HepG2 (cell line): Measurements from ENCODE around the gene TIMM10. TPM values are rescaled to one million over a fixed set of nuclear protein-coding genes. Genes with fewer than 3 reads are reported as not detected.

Experiments used
- ATAC-seq: fragments of 200-7000 bp; cut with Tn5 transposase; 3 replicates; pipeline ENCODE4 v1.9.1; 2020; ENCODE audit warnings: mild to moderate bottlenecking, moderate library complexity
- BruUV-seq: library from RNA; stranded (reverse); fragments of 400-500 nt; replicated peaks from 2 replicates; lab custom pipeline; 2021; lab: Mats Ljungman, UMichigan
- CTCF ChIA-PET: fragments of 300-600 bp; formaldehyde crosslinking; extraction: SDS; loops from one replicate; lab custom pipeline; 2021; ENCODE audit warnings: low total read pairs, inconsistent platforms, low intra/inter-chr PET ratio; lab: Yijun Ruan, JAX
- POLR2A ChIA-PET: fragments of 350-600 bp; sonication (Branson Sonifier 250); formaldehyde crosslinking; loops from one replicate; lab custom pipeline; 2020; ENCODE audit warnings: antibody characterized with exemption, inconsistent platforms; lab: Yijun Ruan, JAX
- DNase-seq: peaks from one replicate; pipeline ENCODE4 v3.0.0-alpha.2; 2015; ENCODE audit warnings: low spot score
- FAIRE-seq: peaks from 3 replicates; lab custom pipeline; 2011; peaks lifted over from hg19 to GRCh38; lab: Jason Lieb, UNC
- H2AFZ ChIP-seq: one replicate; pipeline ENCODE4 v1.6.1; 2011; ENCODE audit warnings: low read length, inconsistent platforms
- H3K27ac ChIP-seq: fragments of 300-600 bp; 3 replicates; pipeline ENCODE4 v1.8.0; 2011; ENCODE audit warnings: mixed run types, mild to moderate bottlenecking, mixed read lengths, low read length, inconsistent platforms; ENCODE audit not compliant: insufficient read depth; ENCODE audit errors: extremely low read length
- H3K27me3 ChIP-seq, 2 experiments: fragments of 200-600 bp in 1 of 2; 2 replicates in 1 of 2; 3 replicates in 1 of 2; pipeline versions ENCODE4 v1.6.0 to v1.8.0; 2011; ENCODE audit warnings: low read length in 2 of 2, mild to moderate bottlenecking in 2 of 2, moderate library complexity in 2 of 2, inconsistent platforms in 1 of 2; ENCODE audit not compliant: insufficient read depth in 2 of 2, control insufficient read depth in 1 of 2
- H3K36me3 ChIP-seq, 2 experiments: fragments of 200-600 bp in 1 of 2; replicated peaks in 1 of 2; 2 replicates in 1 of 2; 3 replicates in 1 of 2; pipeline versions ENCODE4 v1.5.1 to v1.8.0; 2011; ENCODE audit warnings: low read length in 2 of 2, inconsistent platforms in 1 of 2; ENCODE audit not compliant: insufficient read depth in 2 of 2, control insufficient read depth in 1 of 2
- H3K4me1 ChIP-seq: 2 replicates; pipeline ENCODE4 v1.5.1; 2012; ENCODE audit warnings: low read length, inconsistent platforms; ENCODE audit not compliant: insufficient read depth
- H3K4me2 ChIP-seq: 2 replicates; pipeline ENCODE4 v1.6.0; 2011; ENCODE audit warnings: low read depth, low read length, inconsistent platforms
- H3K4me3 ChIP-seq, 3 experiments: fragments of 200-600 bp in 1 of 3; sonication (generic), shearing (Covaris generic) in 1 of 3; replicated peaks in 1 of 3; 2 replicates each; pipeline ENCODE4 v1.5.1; 2011 to 2016; ENCODE audit warnings: low read length in 3 of 3, inconsistent platforms in 2 of 3, low read depth in 2 of 3, mild to moderate bottlenecking in 2 of 3, control low read depth in 1 of 3, mixed read lengths in 1 of 3; ENCODE audit not compliant: insufficient read depth in 1 of 3
- H3K79me2 ChIP-seq: one replicate; pipeline ENCODE4 v1.6.1; 2011; ENCODE audit warnings: low read length, inconsistent platforms; ENCODE audit not compliant: insufficient read depth
- H3K9ac ChIP-seq: 2 replicates; pipeline ENCODE4 v1.6.0; 2011; ENCODE audit warnings: mild to moderate bottlenecking, low read depth, low read length, inconsistent platforms; ENCODE audit not compliant: insufficient read depth
- H3K9me3 ChIP-seq: 2 replicates; pipeline ENCODE4 v1.5.1; 2012; ENCODE audit warnings: mild to moderate bottlenecking, low read length
- H4K20me1 ChIP-seq: 2 replicates; pipeline ENCODE4 v1.6.0; 2011; ENCODE audit warnings: inconsistent platforms, mild to moderate bottlenecking, low read length, moderate library complexity; ENCODE audit not compliant: insufficient read depth
- ETV6 ChIP-seq: sonication (generic); formaldehyde crosslinking; conservative IDR thresholded peaks from 2 replicates; pipeline ENCODE4 v1.4.0; 2020; ENCODE audit warnings: missing genetic modification reagents
- HHEX ChIP-seq: IDR thresholded peaks from 2 replicates; pipeline ENCODE4 v1.6.1; 2016; ENCODE audit warnings: control low read depth
- HOXA5 ChIP-seq: sonication (generic); formaldehyde crosslinking; IDR thresholded peaks from 2 replicates; pipeline ENCODE4 v1.4.0; 2020; ENCODE audit warnings: missing genetic modification reagents
- HOXA9 ChIP-seq: sonication (generic); formaldehyde crosslinking; IDR thresholded peaks from 2 replicates; pipeline ENCODE4 v1.8.1; 2022; ENCODE audit warnings: missing genetic modification reagents, mild to moderate bottlenecking, moderate library complexity, borderline replicate concordance
- JUN ChIP-seq: sonication (generic); formaldehyde crosslinking; IDR thresholded peaks from 2 replicates; pipeline ENCODE4 v1.4.0; 2020; ENCODE audit warnings: mild to moderate bottlenecking, missing genetic modification reagents
- MAZ ChIP-seq, 2 experiments: sonication (generic) in 1 of 2; formaldehyde crosslinking in 1 of 2; IDR thresholded peaks; 2 replicates each; pipeline versions ENCODE4 v1.5.0 to v1.6.1; 2012 to 2020; ENCODE audit warnings: low read depth in 2 of 2, mild to moderate bottlenecking in 2 of 2, borderline replicate concordance in 1 of 2, improper control_type of control experiment in 1 of 2, low read length in 1 of 2, missing genetic modification reagents in 1 of 2, moderate library complexity in 1 of 2
- MXD1 ChIP-seq: sonication (generic); formaldehyde crosslinking; IDR thresholded peaks from 2 replicates; pipeline ENCODE4 v1.4.0; 2020; ENCODE audit warnings: mild to moderate bottlenecking, missing genetic modification reagents
- NFIB ChIP-seq: sonication (generic); formaldehyde crosslinking; IDR thresholded peaks from 2 replicates; pipeline ENCODE4 v1.9.0; 2021; ENCODE audit warnings: missing genetic modification reagents, mild to moderate bottlenecking, borderline replicate concordance
- NR1H2 ChIP-seq: sonication (generic); formaldehyde crosslinking; IDR thresholded peaks from 2 replicates; pipeline ENCODE4 v1.8.1; 2022; ENCODE audit warnings: low read depth, missing genetic modification reagents, borderline replicate concordance
- SMARCC2 ChIP-seq: fragments of 450-650 bp; IDR thresholded peaks from 2 replicates; pipeline ENCODE4 v1.6.1; 2017; ENCODE audit warnings: antibody characterized with exemption, mild to moderate bottlenecking
- SMARCE1 ChIP-seq: fragments of 450-650 bp; IDR thresholded peaks from 2 replicates; pipeline ENCODE4 v1.6.1; 2017; ENCODE audit warnings: borderline replicate concordance
- ZBTB43 ChIP-seq: sonication (generic); formaldehyde crosslinking; conservative IDR thresholded peaks from 2 replicates; pipeline ENCODE4 v1.4.0; 2020; ENCODE audit warnings: missing genetic modification reagents
- ZFP36L2 ChIP-seq: sonication (generic); formaldehyde crosslinking; IDR thresholded peaks from 2 replicates; pipeline ENCODE4 v1.4.0; 2020; ENCODE audit warnings: missing genetic modification reagents
- ZNF30 ChIP-seq: sonication (generic); formaldehyde crosslinking; IDR thresholded peaks from 2 replicates; pipeline ENCODE4 v1.5.0; 2020; ENCODE audit warnings: mild to moderate bottlenecking, missing genetic modification reagents
- ZNF557 ChIP-seq: sonication (generic); formaldehyde crosslinking; IDR thresholded peaks from 2 replicates; pipeline ENCODE4 v1.4.0; 2020; ENCODE audit warnings: missing genetic modification reagents
- ZNF629 ChIP-seq: sonication (generic); formaldehyde crosslinking; conservative IDR thresholded peaks from 2 replicates; pipeline ENCODE4 v1.5.0; 2020; ENCODE audit warnings: missing genetic modification reagents
- ZNF792 ChIP-seq: IDR thresholded peaks from 2 replicates; pipeline ENCODE4 v1.6.1; 2016
- WGBS: methylation state at CpG from one replicate; pipeline ENCODE4 v1.1.6; 2017; ENCODE audit warnings: low lambda C conversion rate; 5-methylcytosine and 5-hydroxymethylcytosine counted together
- in situ Hi-C: cut with HindIII; loops from 2 replicates; pipeline ENCODE4 v1.10.0; 2017; ENCODE audit warnings: low pct_unique_long_range_greater_than_20kb; ENCODE audit not compliant: extremely low pct_ligation_motif_present
- intact Hi-C: fragments of 100-400 bp; cut with micrococcal nuclease; formaldehyde crosslinking; loops from one replicate; pipeline ENCODE4 v1.10.0; 2022; ENCODE audit not compliant: unreplicated experiment
- polyA plus RNA-seq, 8 experiments: library from polyadenylated mRNA; depleted of rRNA in 3 of 8; stranded (reverse) in 7 of 8; unstranded in 1 of 8; fragments of >200 nt; fragmentation: Illumina TruSeq in 4 of 8; extraction: Trizol in 4 of 8; gene quantifications; 2 replicates each; pipeline versions ENCODE4 v1.2.1 to v1.2.3, GENCODE V29; 2011 to 2016; ENCODE audit warnings: low read depth in 4 of 8, missing spikeins in 1 of 8, mixed read lengths in 1 of 8; ENCODE audit not compliant: insufficient read depth in 1 of 8
- total RNA-seq, 5 experiments: library from RNA; depleted of rRNA; stranded (reverse); fragments of >200 nt; fragmentation: Illumina TruSeq; extraction: Trizol; gene quantifications; 2 replicates each; pipeline ENCODE4 v1.2.3, GENCODE V29; 2016; ENCODE audit warnings: low read depth in 1 of 5
- TF ChIP-seq, protein P1 (sequence below): sonication (generic); formaldehyde crosslinking; IDR thresholded peaks from 2 replicates; pipeline ENCODE4 v1.8.0; 2022; ENCODE audit warnings: low read depth, missing genetic modification reagents
- TF ChIP-seq, protein P2 (sequence below): sonication (generic); formaldehyde crosslinking; IDR thresholded peaks from 2 replicates; pipeline ENCODE4 v1.9.0; 2021; ENCODE audit warnings: missing genetic modification reagents, mild to moderate bottlenecking, borderline replicate concordance
- TF ChIP-seq, protein P3 (sequence below): sonication (generic); formaldehyde crosslinking; conservative IDR thresholded peaks from 2 replicates; pipeline ENCODE4 v1.5.0; 2020; ENCODE audit warnings: missing genetic modification reagents

TIMM10 gene
- total and polyA plus RNA-seq, 2 of the 13 experiments (the other 11 are each of a cell fraction or from before 2014, with no cell fraction given) = 67.8 to 82.2 TPM

DNA sequence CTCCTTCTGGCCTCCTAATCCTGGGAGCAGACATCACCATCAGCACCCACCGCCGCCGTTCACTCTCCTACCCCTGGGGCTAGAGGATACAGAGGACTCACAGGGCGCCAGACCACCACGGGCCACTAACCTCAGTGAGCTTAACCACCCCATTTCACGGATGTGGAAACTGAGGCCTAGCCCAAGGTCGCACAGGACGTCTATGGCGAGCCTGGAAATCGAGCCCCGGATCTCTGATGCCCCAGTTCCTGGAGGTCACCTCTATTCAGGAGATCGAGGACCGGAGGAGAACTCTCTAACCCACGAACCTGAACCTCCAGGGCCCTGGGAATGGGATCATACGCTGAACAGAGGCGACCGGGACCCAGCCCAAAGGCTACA, 349 bp downstream of the TIMM10 start:
- no peak for FAIRE-seq
- peak overlapping the region; percentile 80 to 98 (median 96) for H3K4me3 ChIP-seq
- intact Hi-C loops (loop anchor here (1.0 to 5.0 kb wide), 2 partner anchors 16 to 112 kb away; no protein-coding TSS in a partner anchor), in situ Hi-C loops (loop anchor here (5.0 kb wide), 1 partner anchor 183 kb away; no protein-coding TSS in a partner anchor)
- TSS peak; percentile 78 for BruUV-seq
- peak; percentile 39 for ATAC-seq
- H2AFZ ChIP-seq = no peak overlapping the region
- no peaks in the 10 kb centered on the region for H3K9me3 ChIP-seq
- H3K27ac ChIP-seq = peak overlapping the region; percentile 62
- ChIA-PET POLR2A (interaction anchor here (1.0 to 2.6 kb wide), 8 partner anchors 15 to 111 kb away, joined by 3 to 13 read pairs (median 4); partner anchors contain the start of gene SLC43A1), CTCF (interaction anchor here (1.0 to 1.1 kb wide), 2 partner anchors 37 to 38 kb away, joined by 3 to 4 read pairs; no protein-coding TSS in a partner anchor)
- H3K27me3 ChIP-seq = peaks cover 0 to 5% of the 10 kb centered on the region in 2 experiments; a peak in 1 of 5 replicates
- peak overlapping the region; percentile 94 for H3K4me2 ChIP-seq
- H3K79me2 ChIP-seq = peaks cover 13% of the 10 kb centered on the region
- peaks cover 0 to 5% of the 10 kb centered on the region in 2 experiments; a peak in 1 of 5 replicates for H3K36me3 ChIP-seq
- DNase-seq = no peak
- peak overlapping the region; percentile 90 for H3K9ac ChIP-seq
- no peaks in the 10 kb centered on the region for H4K20me1 ChIP-seq
- peaks cover 42% of the 10 kb centered on the region for H3K4me1 ChIP-seq
- WGBS = 0% methylated on average over 4 of the region's 17 CpGs
- no peak for TF ChIP-seq HOXA5
- TF ChIP-seq NR1H2 (CRISPR knock-in tag) = no peak
- no peak for TF ChIP-seq ZNF30 (CRISPR knock-in tag)
- TF ChIP-seq SMARCC2 = no peak
- no peak for TF ChIP-seq MXD1 (CRISPR knock-in tag)
- no peak for TF ChIP-seq ETV6 (CRISPR knock-in tag)
- TF ChIP-seq, protein P1, sequence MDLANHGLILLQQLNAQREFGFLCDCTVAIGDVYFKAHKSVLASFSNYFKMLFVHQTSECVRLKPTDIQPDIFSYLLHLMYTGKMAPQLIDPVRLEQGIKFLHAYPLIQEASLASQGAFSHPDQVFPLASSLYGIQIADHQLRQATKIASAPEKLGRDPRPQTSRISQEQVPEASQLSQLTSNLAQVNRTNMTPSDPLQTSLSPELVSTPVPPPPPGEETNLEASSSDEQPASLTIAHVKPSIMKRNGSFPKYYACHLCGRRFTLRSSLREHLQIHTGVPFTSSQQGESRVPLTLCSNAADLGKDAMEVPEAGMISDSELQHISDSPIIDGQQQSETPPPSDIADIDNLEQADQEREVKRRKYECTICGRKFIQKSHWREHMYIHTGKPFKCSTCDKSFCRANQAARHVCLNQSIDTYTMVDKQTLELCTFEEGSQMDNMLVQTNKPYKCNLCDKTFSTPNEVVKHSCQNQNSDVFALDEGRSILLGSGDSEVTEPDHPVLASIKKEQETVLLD (CRISPR knock-in tag) = no peak
- TF ChIP-seq HHEX (CRISPR knock-in tag) = no peak
- peak; percentile 99 for TF ChIP-seq ZNF629 (CRISPR knock-in tag)
- no peak for TF ChIP-seq HOXA9 (CRISPR knock-in tag)
- no peak for TF ChIP-seq ZFP36L2 (CRISPR knock-in tag)
- TF ChIP-seq, protein P2, sequence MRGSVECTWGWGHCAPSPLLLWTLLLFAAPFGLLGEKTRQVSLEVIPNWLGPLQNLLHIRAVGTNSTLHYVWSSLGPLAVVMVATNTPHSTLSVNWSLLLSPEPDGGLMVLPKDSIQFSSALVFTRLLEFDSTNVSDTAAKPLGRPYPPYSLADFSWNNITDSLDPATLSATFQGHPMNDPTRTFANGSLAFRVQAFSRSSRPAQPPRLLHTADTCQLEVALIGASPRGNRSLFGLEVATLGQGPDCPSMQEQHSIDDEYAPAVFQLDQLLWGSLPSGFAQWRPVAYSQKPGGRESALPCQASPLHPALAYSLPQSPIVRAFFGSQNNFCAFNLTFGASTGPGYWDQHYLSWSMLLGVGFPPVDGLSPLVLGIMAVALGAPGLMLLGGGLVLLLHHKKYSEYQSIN = no peak
- no peak for TF ChIP-seq SMARCE1
- no peak; the same call in 1 of the 2 replicates for TF ChIP-seq ZNF557 (CRISPR knock-in tag)
- TF ChIP-seq NFIB (CRISPR knock-in tag) = no peak
- no peak for TF ChIP-seq MAZ (IDR thresholded peaks at IDR 0.05; ENCODE audit: borderline replicate concordance, low read depth, low read length)
- TF ChIP-seq MAZ (CRISPR knock-in tag; IDR thresholded peaks at IDR 0.05; ENCODE audit: low read depth) = no peak
- TF ChIP-seq ZNF792 (CRISPR knock-in tag) = no peak
- TF ChIP-seq JUN = no peak
- no peak for TF ChIP-seq ZBTB43
- TF ChIP-seq, protein P3, sequence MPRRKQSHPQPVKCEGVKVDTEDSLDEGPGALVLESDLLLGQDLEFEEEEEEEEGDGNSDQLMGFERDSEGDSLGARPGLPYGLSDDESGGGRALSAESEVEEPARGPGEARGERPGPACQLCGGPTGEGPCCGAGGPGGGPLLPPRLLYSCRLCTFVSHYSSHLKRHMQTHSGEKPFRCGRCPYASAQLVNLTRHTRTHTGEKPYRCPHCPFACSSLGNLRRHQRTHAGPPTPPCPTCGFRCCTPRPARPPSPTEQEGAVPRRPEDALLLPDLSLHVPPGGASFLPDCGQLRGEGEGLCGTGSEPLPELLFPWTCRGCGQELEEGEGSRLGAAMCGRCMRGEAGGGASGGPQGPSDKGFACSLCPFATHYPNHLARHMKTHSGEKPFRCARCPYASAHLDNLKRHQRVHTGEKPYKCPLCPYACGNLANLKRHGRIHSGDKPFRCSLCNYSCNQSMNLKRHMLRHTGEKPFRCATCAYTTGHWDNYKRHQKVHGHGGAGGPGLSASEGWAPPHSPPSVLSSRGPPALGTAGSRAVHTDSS (CRISPR knock-in tag) = 0 out of 2 replicates have a peak, but pooled peaks have one; percentile 77
